ENCODE results near the gene URB2. TPM values are rescaled to one million over a fixed set of nuclear protein-coding genes. Genes with fewer than 3 reads are reported as not detected.
A peak's percentile ranks its signal among the peaks of the same experiment; 100 is the strongest.

URB2 gene
- total RNA-seq, 1 experiment from 2014 or later, result 24.6 TPM

DNA sequence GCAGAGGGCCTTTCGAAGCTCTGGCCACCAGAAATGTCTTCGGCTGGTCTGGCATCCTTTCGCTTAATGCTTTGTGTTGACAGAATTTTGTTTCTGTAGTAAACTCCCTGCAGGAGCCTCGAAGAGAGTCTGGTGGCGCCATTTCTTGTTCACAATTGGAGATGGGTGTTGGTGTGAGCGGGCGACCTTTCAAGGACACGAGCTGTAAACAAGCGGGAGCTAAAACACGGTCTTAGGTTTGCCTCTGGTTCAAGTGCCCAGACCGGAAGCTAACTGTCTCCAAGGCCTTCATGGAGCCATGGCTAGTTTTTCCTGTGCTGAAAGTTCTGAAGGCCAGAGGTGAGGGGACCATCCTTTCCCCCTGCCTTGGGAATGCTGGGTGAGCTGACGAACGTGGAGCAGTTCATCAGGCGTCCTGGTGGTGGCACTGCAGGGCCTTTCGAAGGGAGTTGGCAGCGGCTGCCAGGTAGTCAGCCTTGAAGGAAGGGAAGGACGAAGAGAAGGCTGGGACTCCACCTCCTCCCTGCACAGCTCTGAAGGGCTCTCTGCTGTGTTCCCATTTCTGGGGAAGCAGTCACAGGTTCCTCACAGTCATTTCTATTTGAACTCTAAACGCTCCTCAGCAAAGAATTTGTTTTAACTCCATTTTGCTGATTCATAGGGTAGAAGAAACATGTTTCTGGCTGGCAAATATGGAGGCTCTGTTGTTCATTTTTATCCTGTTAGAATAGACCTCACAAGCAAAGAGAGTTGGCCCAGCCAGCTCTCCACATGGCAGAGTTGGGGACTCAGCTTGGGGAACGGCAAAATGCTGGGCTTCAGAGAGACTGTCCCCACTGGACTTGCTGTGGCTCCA lies 35.2 kb downstream of the URB2 start:
- Mint-ChIP-seq H3K4me3 (no peak overlapping the region), H3K9me3 (no peaks in the 10 kb centered on the region), H3K4me1 (peaks cover 8% of the 10 kb centered on the region), H3K27ac (peak overlapping the region; percentile 86), H3K36me3 (peaks cover 37% of the 10 kb centered on the region), H3K27me3 (ENCODE audit: low read depth) (no peaks in the 10 kb centered on the region)
- ChIA-PET POLR2A (interaction anchor here (0.9 kb wide), 1 partner anchor 201 kb away, joined by 3 read pairs; no protein-coding TSS in a partner anchor), CTCF (interaction anchor here (0.6 to 1.4 kb wide), 26 partner anchors 9 to 981 kb away, joined by 3 to 24 read pairs (median 3); no protein-coding TSS in a partner anchor)
- ATAC-seq (peak; percentile 99), DNase-seq (ENCODE audit: low spot score) (peak; percentile 91)
- TF ChIP-seq, protein P1, sequence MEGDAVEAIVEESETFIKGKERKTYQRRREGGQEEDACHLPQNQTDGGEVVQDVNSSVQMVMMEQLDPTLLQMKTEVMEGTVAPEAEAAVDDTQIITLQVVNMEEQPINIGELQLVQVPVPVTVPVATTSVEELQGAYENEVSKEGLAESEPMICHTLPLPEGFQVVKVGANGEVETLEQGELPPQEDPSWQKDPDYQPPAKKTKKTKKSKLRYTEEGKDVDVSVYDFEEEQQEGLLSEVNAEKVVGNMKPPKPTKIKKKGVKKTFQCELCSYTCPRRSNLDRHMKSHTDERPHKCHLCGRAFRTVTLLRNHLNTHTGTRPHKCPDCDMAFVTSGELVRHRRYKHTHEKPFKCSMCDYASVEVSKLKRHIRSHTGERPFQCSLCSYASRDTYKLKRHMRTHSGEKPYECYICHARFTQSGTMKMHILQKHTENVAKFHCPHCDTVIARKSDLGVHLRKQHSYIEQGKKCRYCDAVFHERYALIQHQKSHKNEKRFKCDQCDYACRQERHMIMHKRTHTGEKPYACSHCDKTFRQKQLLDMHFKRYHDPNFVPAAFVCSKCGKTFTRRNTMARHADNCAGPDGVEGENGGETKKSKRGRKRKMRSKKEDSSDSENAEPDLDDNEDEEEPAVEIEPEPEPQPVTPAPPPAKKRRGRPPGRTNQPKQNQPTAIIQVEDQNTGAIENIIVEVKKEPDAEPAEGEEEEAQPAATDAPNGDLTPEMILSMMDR (IDR thresholded peaks at IDR 0.05), result peak; percentile 80
- TF ChIP-seq NR1H2 (CRISPR knock-in tag; IDR thresholded peaks at IDR 0.05), result no peak
- TF ChIP-seq ATF2 (CRISPR knock-in tag; IDR thresholded peaks at IDR 0.05; ENCODE audit: borderline replicate concordance, low read depth), result no peak
- no peak for TF ChIP-seq MXD4 (CRISPR knock-in tag; IDR thresholded peaks at IDR 0.05; ENCODE audit: borderline replicate concordance)
- no peak for TF ChIP-seq ATF3 (CRISPR knock-in tag; conservative IDR thresholded peaks at IDR 0.05)
- no peak for TF ChIP-seq CDX4 (CRISPR knock-in tag; IDR thresholded peaks at IDR 0.05; ENCODE audit: borderline replicate concordance)
- no peak for TF ChIP-seq TEAD1 (CRISPR knock-in tag; IDR thresholded peaks at IDR 0.05)
- TF ChIP-seq KAT7 (CRISPR knock-in tag; IDR thresholded peaks at IDR 0.05; ENCODE audit: borderline replicate concordance), result no peak
- TF ChIP-seq SP1 (CRISPR knock-in tag; conservative IDR thresholded peaks at IDR 0.05), result no peak
- 0 out of 2 replicates have a peak, but pooled peaks have one; percentile 70 for TF ChIP-seq ESRRA (CRISPR knock-in tag; IDR thresholded peaks at IDR 0.05; ENCODE audit: borderline replicate concordance)
- TF ChIP-seq, protein P2, sequence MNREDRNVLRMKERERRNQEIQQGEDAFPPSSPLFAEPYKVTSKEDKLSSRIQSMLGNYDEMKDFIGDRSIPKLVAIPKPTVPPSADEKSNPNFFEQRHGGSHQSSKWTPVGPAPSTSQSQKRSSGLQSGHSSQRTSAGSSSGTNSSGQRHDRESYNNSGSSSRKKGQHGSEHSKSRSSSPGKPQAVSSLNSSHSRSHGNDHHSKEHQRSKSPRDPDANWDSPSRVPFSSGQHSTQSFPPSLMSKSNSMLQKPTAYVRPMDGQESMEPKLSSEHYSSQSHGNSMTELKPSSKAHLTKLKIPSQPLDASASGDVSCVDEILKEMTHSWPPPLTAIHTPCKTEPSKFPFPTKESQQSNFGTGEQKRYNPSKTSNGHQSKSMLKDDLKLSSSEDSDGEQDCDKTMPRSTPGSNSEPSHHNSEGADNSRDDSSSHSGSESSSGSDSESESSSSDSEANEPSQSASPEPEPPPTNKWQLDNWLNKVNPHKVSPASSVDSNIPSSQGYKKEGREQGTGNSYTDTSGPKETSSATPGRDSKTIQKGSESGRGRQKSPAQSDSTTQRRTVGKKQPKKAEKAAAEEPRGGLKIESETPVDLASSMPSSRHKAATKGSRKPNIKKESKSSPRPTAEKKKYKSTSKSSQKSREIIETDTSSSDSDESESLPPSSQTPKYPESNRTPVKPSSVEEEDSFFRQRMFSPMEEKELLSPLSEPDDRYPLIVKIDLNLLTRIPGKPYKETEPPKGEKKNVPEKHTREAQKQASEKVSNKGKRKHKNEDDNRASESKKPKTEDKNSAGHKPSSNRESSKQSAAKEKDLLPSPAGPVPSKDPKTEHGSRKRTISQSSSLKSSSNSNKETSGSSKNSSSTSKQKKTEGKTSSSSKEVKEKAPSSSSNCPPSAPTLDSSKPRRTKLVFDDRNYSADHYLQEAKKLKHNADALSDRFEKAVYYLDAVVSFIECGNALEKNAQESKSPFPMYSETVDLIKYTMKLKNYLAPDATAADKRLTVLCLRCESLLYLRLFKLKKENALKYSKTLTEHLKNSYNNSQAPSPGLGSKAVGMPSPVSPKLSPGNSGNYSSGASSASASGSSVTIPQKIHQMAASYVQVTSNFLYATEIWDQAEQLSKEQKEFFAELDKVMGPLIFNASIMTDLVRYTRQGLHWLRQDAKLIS (CRISPR knock-in tag; IDR thresholded peaks at IDR 0.05; ENCODE audit: borderline replicate concordance), result no peak
- no peak for TF ChIP-seq FOXK1 (CRISPR knock-in tag; IDR thresholded peaks at IDR 0.05)

DNA sequence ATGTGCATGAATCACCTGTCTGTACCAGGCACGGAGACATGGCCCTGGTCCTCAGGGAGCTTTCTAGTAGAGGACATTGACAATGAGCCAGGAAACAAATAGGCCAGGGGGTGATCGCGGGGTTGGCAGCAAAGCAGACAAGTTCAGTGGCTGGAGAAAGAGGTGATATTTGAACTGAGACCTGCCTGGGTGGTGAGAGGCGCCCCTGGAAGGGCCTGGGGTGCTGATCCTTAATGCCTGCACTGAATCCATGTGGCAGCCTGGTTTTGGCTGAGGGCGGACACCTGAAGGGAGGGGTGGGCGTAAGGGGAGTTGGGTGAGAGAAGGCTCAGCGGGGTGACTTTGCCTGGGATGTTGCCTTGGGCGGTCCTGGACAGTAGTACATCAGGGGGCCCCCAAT lies 35.9 kb downstream of the URB2 start:
- CTCF ChIA-PET, result interaction anchor here (0.9 to 1.4 kb wide), 18 partner anchors 9 to 620 kb away, joined by 3 to 24 read pairs (median 4); no protein-coding TSS in a partner anchor
- H3K9me3 Mint-ChIP-seq, result no peaks in the 10 kb centered on the region

More for the DNA sequence above, 35.9 kb downstream of the URB2 start:
- Mint-ChIP-seq H3K27ac (no peak overlapping the region), H3K27me3 (ENCODE audit: low read depth) (no peaks in the 10 kb centered on the region), H3K4me1 (peaks cover 8% of the 10 kb centered on the region), H3K36me3 (peaks cover 31% of the 10 kb centered on the region), H3K4me3 (no peak overlapping the region)
- DNase-seq (ENCODE audit: low spot score), result no peak
- TF ChIP-seq IRF1 (CRISPR knock-in tag; IDR thresholded peaks at IDR 0.05) (no peak), ZNF416 (CRISPR knock-in tag; IDR thresholded peaks at IDR 0.05) (no peak), NFATC4 (CRISPR knock-in tag; IDR thresholded peaks at IDR 0.05) (no peak), KAT7 (CRISPR knock-in tag; IDR thresholded peaks at IDR 0.05; ENCODE audit: borderline replicate concordance) (no peak)
- TF ChIP-seq, protein P3, sequence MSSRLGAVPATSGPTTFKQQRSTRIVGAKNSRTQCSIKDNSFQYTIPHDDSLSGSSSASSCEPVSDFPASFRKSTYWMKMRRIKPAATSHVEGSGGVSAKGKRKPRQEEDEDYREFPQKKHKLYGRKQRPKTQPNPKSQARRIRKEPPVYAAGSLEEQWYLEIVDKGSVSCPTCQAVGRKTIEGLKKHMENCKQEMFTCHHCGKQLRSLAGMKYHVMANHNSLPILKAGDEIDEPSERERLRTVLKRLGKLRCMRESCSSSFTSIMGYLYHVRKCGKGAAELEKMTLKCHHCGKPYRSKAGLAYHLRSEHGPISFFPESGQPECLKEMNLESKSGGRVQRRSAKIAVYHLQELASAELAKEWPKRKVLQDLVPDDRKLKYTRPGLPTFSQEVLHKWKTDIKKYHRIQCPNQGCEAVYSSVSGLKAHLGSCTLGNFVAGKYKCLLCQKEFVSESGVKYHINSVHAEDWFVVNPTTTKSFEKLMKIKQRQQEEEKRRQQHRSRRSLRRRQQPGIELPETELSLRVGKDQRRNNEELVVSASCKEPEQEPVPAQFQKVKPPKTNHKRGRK (CRISPR knock-in tag; IDR thresholded peaks at IDR 0.05; ENCODE audit: borderline replicate concordance), result no peak
- ATAC-seq, result no peak
- POLR2A ChIA-PET, result interaction anchor here (0.9 kb wide), 1 partner anchor 200 kb away, joined by 3 read pairs; no protein-coding TSS in a partner anchor

Measured in WTC11 (cell line).